ENCODE measurements around the gene ARHGAP15.

The ARHGAP15 gene

DNA sequence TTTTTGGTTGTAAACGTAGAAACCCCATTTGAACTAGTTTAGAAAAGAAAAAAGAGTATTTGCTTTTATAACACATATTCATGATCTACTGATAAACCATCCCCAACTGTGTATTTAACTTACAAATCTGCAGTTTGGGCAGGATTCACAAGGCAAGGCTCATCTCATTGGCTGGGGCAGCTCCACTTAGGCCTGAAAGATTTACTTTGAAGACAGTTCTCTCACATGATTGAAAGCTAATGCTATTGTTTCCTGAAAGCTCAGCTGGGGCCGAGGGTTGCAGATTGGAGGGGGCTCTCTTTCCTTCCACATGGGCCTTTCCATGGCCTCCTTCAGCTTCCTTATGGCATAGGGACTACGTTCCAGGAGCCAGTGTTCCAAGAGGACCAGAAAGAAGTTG is 47.4 kb downstream of the ARHGAP15 start:
- DNase-seq = no peak

DNA sequence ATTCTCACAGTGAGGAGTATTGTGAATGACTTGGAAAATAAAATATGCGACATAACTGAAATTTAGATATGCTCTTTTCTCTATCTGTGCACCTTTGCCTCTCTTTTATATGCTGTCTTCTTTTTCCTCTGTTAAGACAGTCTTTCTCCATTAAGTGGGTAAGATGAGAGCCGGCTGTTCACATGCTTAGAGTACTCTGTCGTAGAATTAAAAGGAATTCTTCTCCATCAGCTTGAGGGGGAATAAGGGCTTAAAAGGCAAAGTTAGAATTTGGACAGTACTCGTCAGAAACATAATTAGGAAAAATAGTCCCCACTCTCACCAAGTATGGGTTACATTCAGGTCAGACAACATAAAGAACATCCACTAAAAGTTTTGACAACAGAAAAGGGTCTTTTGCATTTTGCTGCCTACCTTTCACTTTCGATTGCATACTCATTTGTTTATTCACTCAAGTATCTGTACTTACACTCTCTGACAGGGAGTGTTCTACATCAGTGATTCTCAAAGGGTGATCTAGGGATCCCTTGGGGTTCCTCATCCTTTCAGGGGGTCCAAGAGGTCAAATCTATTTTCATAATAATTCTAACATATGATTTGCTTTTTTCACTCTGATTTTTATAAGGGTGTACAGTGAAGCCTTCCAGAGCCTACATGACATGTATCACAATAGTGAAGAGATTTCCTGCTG is 48.0 kb downstream of the ARHGAP15 start:
- no peak for DNase-seq

DNA sequence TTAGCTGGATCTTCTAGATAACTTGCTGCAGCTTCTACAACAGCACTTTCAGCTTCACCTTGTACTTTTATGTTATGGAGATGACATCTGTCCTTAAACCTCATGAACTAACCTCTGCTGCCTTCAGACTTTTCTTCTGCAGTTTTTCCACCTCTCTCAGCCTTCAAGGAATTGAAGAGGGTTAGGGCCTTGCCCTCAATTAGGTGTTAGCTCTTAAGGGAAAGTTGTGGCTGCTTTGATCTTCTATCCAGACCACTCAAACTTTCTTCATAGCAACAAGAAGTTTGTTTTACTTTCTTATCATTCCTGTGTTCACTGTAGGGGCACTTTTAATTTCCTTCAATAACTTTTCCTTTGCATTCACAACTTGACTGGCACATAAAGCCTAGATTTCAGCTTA is 52.3 kb downstream of the ARHGAP15 start:
- DNase-seq = no peak

DNA sequence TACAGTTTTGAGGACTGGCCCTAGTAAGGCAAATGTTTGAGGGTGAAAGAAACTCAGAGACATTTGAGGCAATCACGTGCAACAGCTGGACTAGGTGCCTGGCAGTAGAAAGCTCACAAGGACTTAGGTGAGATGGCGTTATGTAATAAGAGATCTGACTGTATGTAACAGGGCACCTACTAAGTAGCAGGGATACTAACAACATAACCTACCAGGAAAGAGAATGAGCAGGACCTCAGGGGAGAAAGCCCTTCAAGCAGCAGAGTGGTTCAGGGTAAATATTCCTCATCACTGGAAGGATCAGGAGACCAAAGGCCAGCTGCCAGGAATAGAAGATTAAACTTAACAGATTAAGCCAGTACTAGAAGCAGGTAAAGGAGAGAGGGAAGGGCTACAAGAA is 53.4 kb downstream of the ARHGAP15 start:
- no peak for DNase-seq

DNA sequence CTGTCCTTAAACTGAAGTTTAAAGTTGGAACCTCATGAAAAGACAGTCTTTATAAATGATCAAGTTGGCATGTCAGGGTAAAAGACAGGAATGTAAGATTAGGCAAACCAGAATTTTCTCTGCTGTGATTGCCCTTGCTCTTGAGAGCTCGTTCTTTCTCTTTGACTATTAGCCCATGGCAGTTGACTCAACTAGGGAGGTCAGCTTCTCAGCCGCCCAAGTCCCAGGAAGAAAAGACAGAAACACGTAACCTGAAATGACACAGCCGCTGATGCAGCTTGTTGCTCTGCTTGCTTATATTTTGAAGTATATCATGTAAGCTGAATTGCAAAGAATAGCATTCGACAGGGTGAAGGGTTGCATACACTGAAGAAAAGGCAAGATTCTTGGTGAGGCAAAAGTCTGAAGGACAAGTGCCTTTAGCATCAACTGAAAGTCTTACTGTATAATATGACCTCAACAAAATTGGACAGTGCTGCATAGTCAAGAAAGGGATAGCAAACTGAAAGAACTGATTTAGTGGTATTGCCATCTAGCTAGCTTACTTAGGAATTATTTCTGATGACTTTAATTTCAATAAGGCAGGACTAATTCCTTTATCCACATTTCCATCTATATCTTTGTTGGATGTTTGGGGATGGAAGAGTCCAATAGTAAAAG is 54.7 kb downstream of the ARHGAP15 start:
- no peak for DNase-seq

DNA sequence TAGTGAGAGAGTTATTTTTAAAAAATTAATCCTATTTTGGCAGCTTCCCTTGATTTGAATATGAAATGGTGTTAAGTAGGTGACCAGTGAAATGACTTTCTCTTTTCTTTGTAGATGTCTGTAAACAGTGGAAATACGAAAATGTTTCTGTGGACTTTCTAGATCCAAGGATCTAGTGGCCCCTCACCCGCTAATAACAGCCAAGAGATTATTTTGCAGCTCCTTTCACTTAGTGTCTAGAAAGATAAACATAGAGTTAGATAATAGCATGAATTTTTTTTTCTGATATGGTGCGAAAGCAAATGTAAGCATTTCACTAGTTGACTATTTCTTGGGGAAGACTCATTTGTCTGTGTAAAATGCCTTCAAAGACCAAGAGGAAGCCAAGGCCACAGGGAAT is 57.7 kb downstream of the ARHGAP15 start:
- no peak for DNase-seq

DNA sequence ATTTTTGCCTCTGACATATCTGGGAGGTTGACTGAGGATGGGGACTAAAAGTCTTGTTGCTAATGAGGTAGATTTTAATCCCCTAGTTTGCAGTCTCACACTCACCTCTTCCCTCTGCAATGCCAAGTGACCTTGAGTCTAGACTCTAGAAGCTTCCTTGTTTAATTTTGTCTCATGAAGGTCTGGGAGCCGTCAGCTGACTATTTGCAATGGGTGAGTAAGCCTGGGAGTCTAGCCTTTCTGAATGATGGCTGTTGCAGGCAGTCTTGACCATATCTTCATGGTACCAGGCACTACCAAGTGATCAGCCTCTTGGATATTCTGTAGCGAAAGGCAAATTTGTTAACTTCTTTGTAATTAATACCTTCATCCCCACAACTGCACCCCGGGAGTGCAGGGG is 61.2 kb downstream of the ARHGAP15 start:
- DNase-seq = no peak

DNA sequence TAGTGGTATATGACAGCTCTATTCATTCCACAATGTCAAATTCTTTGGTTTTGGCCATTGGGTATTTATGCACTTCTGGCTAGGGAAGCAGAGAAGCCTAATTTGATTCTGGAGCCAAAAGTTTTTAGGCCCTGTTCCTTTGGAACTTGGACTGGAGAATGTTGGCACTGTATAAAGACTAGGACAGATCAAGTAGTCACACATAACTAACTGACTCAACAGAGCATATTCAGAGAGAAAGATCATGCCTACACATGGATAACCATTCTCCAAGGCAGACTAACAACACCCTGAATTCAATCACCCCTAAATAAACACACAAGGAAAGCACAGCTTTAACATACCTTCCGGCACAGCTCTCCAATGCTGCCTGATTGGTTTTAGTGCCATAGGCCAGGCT is 62.9 kb downstream of the ARHGAP15 start:
- DNase-seq = no peak

DNA sequence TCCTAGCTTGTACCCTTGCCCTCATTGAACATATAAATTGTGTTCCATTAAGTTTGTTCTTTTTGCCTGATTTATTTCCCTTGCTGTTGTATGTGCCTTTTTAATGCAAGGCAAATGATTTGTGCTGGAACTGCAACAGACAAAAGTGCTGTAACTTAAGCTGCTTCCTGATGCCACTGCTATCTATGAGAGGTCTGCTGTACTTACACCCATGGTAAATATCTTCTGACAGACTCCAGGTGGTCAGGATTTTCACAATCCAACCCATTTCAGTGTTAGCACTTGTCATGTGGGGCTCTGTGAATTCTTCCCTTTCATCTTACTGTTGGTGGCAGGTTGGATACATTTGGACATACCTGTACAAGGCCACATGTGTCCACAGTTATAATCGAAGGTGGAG is 63.5 kb downstream of the ARHGAP15 start:
- no peak for DNase-seq

DNA sequence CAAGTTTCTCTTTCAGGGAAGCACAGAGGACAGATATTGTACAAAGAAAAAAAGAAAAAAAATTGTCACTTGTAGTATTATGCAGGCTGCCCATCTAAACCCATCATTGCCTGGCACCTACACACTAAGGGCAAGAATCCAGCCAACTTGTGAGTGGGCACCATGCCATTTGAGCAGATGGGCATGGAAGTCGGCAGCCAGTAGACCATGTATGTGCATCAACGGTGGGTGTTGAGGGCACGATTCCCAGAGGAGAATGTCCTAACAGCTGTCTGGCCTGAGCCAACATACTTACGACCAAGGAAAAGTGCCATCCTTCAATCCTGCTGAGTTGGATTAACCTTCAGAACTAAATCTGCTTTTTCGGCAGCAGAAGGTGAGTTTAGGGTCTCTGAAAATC is 63.9 kb downstream of the ARHGAP15 start:
- peak; percentile 55 for DNase-seq

DNA sequence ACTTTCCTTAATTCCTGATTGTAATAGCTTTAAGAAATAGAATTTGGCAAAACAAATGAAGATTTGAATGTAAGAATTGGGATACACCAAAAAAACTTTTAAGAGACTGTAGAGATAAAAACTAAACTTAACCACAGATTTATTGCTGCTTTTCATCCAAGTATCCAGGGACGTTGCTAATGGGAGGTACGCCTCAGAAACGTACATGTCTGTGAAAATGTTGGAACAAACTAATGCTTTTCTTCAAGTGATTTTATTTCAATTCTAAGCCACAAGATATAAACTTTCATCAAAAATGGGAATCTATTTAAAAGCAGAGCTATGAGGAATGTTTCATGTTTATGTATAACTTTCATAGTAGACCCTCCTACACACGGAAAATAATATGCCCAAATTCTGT is 66.3 kb downstream of the ARHGAP15 start:
- DNase-seq = no peak

DNA sequence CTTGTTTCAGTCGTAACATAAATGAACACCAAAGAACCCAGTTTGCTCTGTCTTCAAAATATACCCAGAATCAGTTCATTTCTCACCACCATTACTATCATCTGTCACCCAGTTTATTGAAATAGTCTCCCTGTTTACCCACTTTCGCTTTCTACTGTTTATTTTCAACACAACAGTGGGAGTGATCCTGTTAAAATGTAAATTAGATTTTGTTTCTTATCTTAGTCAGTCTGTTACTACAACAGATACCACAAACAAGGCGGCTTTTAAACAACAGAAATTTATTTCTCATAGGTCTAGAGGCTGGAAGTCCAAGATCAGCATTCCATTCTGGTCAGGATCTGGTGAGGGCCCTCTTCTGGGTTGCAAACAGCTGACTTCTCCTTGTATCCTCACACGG is 74.8 kb downstream of the ARHGAP15 start:
- no peak for DNase-seq

DNA sequence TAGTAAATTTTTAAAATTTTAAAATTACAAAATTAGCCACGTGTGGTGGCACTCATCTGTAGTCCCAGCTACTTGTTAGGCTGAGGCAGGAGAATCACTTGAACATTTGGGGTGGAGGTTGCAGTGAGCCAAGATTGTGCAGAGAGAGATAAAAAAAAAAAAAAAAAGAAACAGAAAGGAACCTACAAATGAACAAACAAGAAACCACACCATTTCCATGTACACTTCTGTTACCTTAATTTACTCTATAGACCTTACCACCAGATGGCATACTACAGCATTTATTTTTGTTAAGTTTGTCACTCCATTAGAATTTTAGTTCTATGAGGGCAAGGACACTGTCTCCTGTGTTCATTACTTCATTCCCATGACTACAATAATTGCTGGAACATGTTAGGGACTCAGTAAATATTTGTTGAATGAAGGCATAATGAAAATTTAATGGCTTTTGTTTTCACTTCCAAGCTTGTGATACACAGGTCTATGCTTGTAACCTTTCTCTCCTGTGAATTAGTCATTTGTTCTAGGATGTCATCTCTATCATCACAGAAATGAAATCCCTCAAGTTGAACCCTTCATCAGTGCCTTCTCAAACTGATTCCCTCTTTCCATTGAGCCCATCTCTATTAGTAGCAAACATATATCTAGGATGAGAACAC is 76.0 kb downstream of the ARHGAP15 start:
- DNase-seq = no peak

DNA sequence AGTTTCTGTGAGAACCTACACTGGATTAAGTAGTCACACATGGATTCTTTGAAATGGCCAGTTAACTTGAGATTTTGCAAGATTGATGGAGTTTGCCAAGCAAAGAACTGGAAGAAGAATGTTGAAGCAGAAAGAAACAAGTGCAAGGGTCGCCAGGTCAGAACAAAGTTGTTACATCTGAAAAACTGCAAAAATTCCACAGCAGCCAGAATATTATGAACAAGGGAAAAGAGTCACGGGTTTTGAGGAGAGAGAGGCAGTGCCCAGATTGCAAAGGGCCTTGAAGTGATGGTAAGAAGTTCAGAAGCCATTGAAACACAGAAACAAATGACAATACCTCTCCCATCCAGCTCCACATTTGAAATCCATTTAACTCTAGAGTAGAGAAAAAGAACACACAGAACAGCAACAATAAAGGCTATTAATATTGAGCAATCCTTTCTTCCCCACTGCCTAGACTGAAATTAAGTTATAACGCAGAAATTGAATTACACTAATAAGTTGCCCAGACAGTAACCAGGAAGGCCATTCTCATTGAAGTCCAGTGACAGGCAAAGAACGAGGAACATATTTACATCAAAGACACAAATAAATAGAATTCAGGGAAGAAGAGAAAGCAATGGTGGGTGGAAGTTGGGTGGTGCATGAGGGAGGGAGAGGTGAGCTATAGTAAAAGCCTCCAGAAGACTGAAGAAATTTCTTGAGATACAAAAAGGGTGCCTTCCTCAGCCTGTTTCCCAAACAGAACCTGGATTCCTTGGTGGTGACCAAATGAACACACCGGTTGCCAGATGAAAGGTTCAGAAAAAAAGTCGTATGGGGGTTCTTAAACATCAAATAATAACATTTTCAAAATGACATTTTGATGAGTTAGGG is 80.6 kb downstream of the ARHGAP15 start:
- DNase-seq = no peak

DNA sequence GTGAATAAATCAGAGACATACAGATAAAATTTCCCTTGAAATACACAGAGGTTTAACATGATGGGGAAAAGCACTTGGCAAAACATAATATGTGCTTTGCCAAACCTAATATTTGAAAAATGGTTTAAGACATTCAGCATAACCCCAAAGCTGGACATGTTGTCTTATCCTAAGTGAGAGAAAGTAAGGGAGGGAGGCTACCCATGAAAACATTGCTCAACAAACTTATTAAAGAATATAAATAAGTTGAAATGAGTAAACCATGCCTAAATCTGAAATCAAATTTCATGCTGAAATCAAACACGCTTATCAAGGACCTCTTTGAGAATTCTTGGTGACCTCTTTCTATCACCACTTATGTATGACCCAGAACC is 81.2 kb downstream of the ARHGAP15 start:
- no peak for DNase-seq

DNA sequence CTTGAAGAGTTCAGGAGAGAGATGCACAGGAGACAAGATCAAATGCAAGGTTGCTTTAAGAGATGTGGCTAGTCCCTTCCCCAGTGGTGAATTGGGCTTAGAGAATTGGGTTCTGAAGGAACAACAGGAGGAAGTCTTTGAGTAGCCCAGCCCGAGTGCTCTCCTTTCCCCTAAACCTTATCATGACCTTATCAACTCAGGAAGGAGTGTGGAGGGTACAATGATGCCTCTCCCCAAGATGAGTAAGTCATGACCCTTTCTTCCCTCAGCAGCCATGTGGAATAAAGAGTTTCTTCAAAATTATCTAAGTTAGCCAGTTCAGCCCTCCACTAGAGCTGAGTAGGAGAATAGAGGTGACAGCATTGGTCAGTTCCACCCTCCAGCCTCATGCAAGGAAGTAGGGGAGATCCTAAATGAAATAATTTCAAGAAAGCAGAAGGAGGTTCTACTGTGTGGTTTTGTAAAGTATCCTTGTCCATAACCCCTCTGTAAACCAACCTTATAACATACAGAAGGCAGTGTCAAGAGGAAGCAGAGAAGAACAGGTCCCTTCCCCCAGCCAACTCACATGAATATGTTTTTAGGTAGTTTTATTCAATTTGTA is 88.4 kb downstream of the ARHGAP15 start:
- DNase-seq = no peak

DNA sequence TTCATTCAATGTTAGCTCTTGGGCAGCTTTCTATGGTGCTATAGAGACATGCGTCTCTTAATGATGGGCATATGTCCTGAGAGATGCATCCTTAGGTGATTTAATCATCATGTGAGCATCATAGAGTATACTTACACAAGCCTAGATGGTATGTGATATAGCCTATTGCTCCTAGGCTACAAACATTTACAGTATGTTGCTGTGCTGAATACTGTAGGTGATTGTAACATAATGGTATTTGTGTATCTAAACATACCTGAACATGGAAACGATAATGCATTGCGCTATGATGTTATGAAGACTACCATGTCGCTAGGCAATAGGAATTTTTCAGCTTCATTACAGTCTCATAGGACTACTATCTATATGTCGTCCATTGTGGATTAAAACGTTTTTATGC is 89.4 kb downstream of the ARHGAP15 start:
- no peak for DNase-seq

DNA sequence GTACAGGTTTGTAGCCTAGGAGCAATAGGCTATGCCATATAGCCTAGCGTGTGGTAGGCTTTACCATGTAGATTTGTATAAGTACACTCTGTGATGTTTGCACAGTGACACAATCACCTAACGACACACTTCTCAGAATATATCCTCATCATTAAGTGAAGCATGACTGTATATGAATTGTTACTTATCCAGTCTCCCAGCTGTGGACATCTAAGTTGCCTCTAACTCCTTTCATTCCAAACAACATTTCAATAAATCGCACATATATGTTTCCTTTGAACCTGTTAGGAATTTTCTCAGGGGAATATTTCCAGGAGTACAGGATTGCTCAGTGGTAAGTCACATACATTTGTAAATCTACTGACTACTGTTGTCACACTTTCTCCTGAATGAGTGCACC is 90.0 kb downstream of the ARHGAP15 start:
- DNase-seq = no peak

DNA sequence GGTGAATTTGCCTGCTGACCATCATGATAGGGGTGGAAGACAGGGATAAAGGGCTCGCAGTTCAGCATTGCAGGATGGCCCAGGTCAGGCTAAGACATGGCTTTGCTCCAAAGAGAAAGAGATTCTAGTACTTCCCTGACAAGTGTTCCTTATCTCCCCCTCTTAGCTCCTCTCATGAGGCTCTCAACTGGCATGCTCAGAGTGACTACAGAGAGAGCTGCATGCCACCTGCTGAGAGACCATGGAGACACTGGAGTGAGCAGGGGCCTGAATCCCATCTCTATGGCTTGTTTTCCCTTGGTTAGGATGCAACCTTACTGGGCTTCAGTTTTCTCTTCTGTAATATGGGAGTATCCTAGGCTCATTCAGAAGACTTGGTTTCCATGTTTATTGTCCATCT is 94.3 kb downstream of the ARHGAP15 start:
- no peak for DNase-seq

DNA sequence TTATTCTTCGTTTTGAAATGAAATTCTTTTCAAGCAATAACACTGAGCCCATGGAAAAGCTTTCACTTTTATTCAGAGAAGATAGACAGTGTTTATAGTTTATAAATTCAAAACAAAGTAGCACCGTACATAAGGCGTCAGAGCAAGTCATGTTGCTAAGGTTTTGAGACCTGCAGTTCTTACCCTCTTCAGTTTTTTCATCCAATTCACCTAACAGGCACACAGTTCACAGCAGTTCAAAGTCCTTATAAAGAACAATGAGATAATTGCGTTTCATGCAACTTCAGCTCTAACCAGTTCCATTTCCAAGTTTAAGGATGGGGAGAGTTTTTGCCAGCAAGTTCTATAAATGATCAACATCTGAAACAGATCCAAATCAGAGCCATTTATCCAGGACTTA is 96.7 kb downstream of the ARHGAP15 start:
- DNase-seq = no peak

DNA sequence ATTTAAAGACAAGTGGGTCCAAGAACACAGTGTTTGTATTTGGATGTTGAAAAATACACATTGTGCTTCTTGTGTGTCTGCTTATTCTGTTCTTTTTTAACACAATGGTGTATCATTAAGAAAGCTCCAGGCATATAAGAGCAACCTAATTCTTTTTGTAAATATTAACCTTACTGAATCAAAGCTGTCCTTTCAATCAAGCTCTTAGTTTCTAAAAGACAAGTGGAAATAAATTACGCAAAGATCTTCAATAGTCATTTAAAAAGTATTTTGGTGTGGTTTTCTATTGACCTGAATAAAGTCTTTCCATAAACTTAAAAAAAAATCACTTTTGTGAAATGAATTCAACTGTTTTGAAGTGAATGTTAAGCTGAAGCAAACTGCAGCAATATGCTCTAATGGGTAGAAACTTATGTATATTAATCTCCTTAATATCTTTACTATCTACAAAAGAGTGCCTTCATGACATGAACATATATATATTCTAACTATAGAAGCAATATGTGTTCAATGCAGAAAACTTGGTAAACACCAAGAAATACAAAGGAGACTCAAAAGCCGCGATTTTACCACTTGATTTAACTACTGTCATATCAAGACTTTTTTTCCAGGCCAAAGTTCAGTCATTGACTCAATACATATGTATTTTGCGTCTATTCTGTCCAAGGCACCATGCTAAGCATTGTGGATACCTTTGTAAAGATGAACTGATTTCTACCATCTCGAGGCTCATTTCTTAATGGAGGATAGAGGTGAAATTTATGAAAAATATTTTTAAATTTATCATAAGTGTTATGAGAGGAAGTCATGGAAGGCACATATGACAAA is 97.7 kb downstream of the ARHGAP15 start:
- DNase-seq = no peak

DNA sequence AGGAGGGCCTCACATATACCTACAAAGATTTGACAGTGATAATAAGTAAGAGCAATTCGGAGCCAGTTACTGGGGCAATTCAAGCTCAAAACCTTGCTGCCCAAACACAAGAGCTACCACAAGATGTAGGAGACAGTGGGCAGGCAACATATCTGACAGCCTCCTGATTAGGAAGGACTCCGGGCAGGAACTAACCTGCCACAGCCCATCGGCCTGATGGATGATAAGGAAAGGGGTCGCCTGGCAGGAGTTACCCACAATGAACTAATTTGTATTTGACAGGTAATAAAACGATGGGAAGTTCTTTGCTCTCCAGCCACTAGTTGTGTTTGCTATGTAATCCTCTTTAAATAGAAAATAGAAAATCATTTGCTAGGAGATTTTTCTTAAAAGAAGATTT is 100.2 kb downstream of the ARHGAP15 start:
- no peak for DNase-seq

All from right forelimb (tissue), 1 donor.